Endothelial cell of umbilical vein (primary cell): Measurements from ENCODE around the gene LIPE. TPM values are rescaled to one million over a fixed set of nuclear protein-coding genes. Genes with fewer than 3 reads are reported as not detected.

Experiments used
- BruUV-seq: library from RNA; stranded (reverse); fragments of 400-500 nt; replicated peaks from 2 replicates; lab custom pipeline; 2021; lab: Mats Ljungman, UMichigan
- CTCF ChIA-PET: fragments of 300-600, 350-600 bp; sonication (Branson Sonifier 250); formaldehyde crosslinking; loops from one replicate; lab custom pipeline; 2021; ENCODE audit warnings: antibody characterized with exemption, inconsistent platforms; lab: Charles Lee
- POLR2A ChIA-PET: fragments of 300-600, 350-600 bp; sonication (Branson Sonifier 250); formaldehyde crosslinking; loops from one replicate; lab custom pipeline; 2021; ENCODE audit warnings: antibody characterized with exemption, inconsistent platforms; lab: Charles Lee
- DNase-seq: peaks from one replicate; pipeline ENCODE4 v3.0.0-alpha.2; 2011; ENCODE audit warnings: low read depth, low spot score
- FAIRE-seq: peaks from 2 replicates; lab custom pipeline; 2011; peaks lifted over from hg19 to GRCh38; lab: Jason Lieb, UNC
- H2AFZ ChIP-seq: 2 replicates; pipeline ENCODE4 v1.6.0; 2012; ENCODE audit warnings: low read depth, low read length, control low read depth, inconsistent platforms
- H3K27ac ChIP-seq: 2 replicates; pipeline ENCODE4 v1.5.1; 2011; ENCODE audit warnings: low read depth, mild to moderate bottlenecking, control low read depth, low read length, moderate library complexity; ENCODE audit not compliant: insufficient read depth
- H3K27me3 ChIP-seq, 2 experiments: 2 replicates each; pipeline versions ENCODE4 v1.6.0 to v1.6.1; 2011; ENCODE audit warnings: low read length in 2 of 2, mixed read lengths in 1 of 2; ENCODE audit not compliant: control insufficient read depth in 2 of 2, insufficient read depth in 2 of 2
- H3K36me3 ChIP-seq, 2 experiments: 2 replicates in 1 of 2; 3 replicates in 1 of 2; pipeline ENCODE4 v1.5.1; 2011; ENCODE audit warnings: low read length in 2 of 2, mild to moderate bottlenecking in 1 of 2, moderate library complexity in 1 of 2; ENCODE audit not compliant: control insufficient read depth in 2 of 2, insufficient read depth in 2 of 2; ENCODE audit errors: extremely low read depth in 1 of 2
- H3K4me1 ChIP-seq: 3 replicates; pipeline ENCODE4 v1.5.1; 2011; ENCODE audit warnings: mild to moderate bottlenecking, low read length; ENCODE audit not compliant: control insufficient read depth, insufficient read depth; ENCODE audit errors: extremely low read depth
- H3K4me2 ChIP-seq: 2 replicates; pipeline ENCODE4 v1.6.1; 2011; ENCODE audit warnings: low read length, control low read depth, mixed read lengths; ENCODE audit not compliant: insufficient read depth
- H3K4me3 ChIP-seq, 3 experiments: fragments of 200-600 bp in 1 of 3; sonication (generic), shearing (Covaris generic) in 1 of 3; replicated peaks in 1 of 3; 2 replicates each; pipeline ENCODE4 v1.5.1; 2011 to 2016; ENCODE audit warnings: control low read depth in 3 of 3, low read length in 3 of 3, mild to moderate bottlenecking in 2 of 3, inconsistent platforms in 1 of 3, low read depth in 1 of 3, moderate library complexity in 1 of 3; ENCODE audit not compliant: insufficient read depth in 1 of 3
- H3K79me2 ChIP-seq: 2 replicates; pipeline ENCODE4 v1.6.0; 2012; ENCODE audit warnings: low read length, inconsistent platforms; ENCODE audit not compliant: control insufficient read depth, insufficient read depth
- H3K9ac ChIP-seq: replicated peaks from 2 replicates; pipeline ENCODE3; 2011; ENCODE audit warnings: low read length, control low read depth; ENCODE audit not compliant: insufficient read depth; ENCODE audit errors: extremely low read depth
- H3K9me1 ChIP-seq: replicated peaks from 3 replicates; pipeline ENCODE4 v1.6.0; 2011; ENCODE audit warnings: mild to moderate bottlenecking, low read length; ENCODE audit not compliant: control insufficient read depth, insufficient read depth; ENCODE audit errors: extremely low read depth
- H3K9me3 ChIP-seq: replicated peaks from 2 replicates; pipeline ENCODE4 v1.5.1; 2012; ENCODE audit warnings: low read length, inconsistent platforms; ENCODE audit not compliant: control insufficient read depth, insufficient read depth
- H4K20me1 ChIP-seq: replicated peaks from 2 replicates; pipeline ENCODE3; 2011; ENCODE audit warnings: mild to moderate bottlenecking, low read length; ENCODE audit not compliant: control insufficient read depth, insufficient read depth; ENCODE audit errors: extremely low read depth
- CTCF ChIP-seq, 2 donors: IDR thresholded peaks; 1 replicate in 1 of 2; 2 replicates in 1 of 2; pipeline ENCODE4 v1.5.1; 2011; ENCODE audit warnings: low read length in 2 of 2, mild to moderate bottlenecking in 2 of 2, moderate library complexity in 2 of 2, control low read depth in 1 of 2, inconsistent platforms in 1 of 2, low read depth in 1 of 2; ENCODE audit not compliant: insufficient read depth in 1 of 2; ENCODE audit errors: extremely low read depth in 1 of 2
- EZH2 ChIP-seq: IDR thresholded peaks from 2 replicates; pipeline ENCODE4 v1.6.1; 2012; ENCODE audit warnings: borderline replicate concordance, low read depth, mild to moderate bottlenecking, moderate library complexity, low read length, inconsistent platforms; ENCODE audit not compliant: severe bottlenecking
- FOS ChIP-seq: IDR thresholded peaks from 2 replicates; pipeline ENCODE4 v1.6.1; 2011; ENCODE audit warnings: mild to moderate bottlenecking, low read length, moderate library complexity, borderline replicate concordance; ENCODE audit not compliant: insufficient read depth
- GATA2 ChIP-seq: IDR thresholded peaks from 2 replicates; pipeline ENCODE4 v1.7.0; 2011; ENCODE audit warnings: low read depth, mild to moderate bottlenecking, moderate library complexity, mixed read lengths, low read length; ENCODE audit not compliant: insufficient read length, insufficient read depth
- JUN ChIP-seq: IDR thresholded peaks from 2 replicates; pipeline ENCODE4 v1.6.1; 2011; ENCODE audit warnings: borderline replicate concordance, low read depth; ENCODE audit not compliant: insufficient read length, insufficient read depth
- MAX ChIP-seq: IDR thresholded peaks from 2 replicates; pipeline ENCODE4 v1.6.1; 2011; ENCODE audit not compliant: insufficient read depth, insufficient read length
- MYC ChIP-seq: IDR thresholded peaks from one replicate; pipeline ENCODE4 v1.6.1; 2011; ENCODE audit warnings: mild to moderate bottlenecking, low read depth, low read length
- POLR2A ChIP-seq: IDR thresholded peaks from 2 replicates; pipeline ENCODE4 v1.6.1; 2012; ENCODE audit warnings: low read depth, mild to moderate bottlenecking, control low read depth, low read length
- POLR2AphosphoS5 ChIP-seq: IDR thresholded peaks from 2 replicates; pipeline ENCODE4 v1.6.1; 2012; ENCODE audit warnings: low read depth, mild to moderate bottlenecking, control low read depth, low read length, moderate library complexity; ENCODE audit not compliant: insufficient read depth
- dilution Hi-C: fragments of 300-500 bp; cut with MboI; formaldehyde crosslinking; loops from one replicate; pipeline ENCODE4 v1.15.0; 2019; ENCODE audit warnings: low sequenced_read_pairs; ENCODE audit not compliant: extremely low pct_ligation_motif_present
- intact Hi-C: fragments of 100-400 bp; cut with micrococcal nuclease; formaldehyde crosslinking; loops from one replicate; pipeline ENCODE4 v1.10.0; 2022
- polyA plus RNA-seq, 4 experiments: library from polyadenylated mRNA; depleted of rRNA in 3 of 4; stranded (reverse) in 3 of 4; unstranded in 1 of 4; fragments of >200 nt; gene quantifications; 2 replicates each; pipeline versions ENCODE4 v1.2.1 to v1.2.3, GENCODE V29; 2011 to 2012; ENCODE audit warnings: missing spikeins in 1 of 4
- total RNA-seq: library from RNA; stranded (reverse); gene quantifications from 2 replicates; pipeline ENCODE4 v1.2.3, GENCODE V29; 2021

Gene LIPE
- total and polyA plus RNA-seq, 2 donors (not counting 3 experiments of a cell fraction or from before 2014, with no cell fraction given) = 3.8 to 13.5 TPM

- H4K20me1 ChIP-seq = no peaks in the 10 kb centered on the region
- no peak overlapping the region for H3K27ac ChIP-seq
- DNase-seq (no peak), FAIRE-seq (no peak)
- H3K9ac ChIP-seq = no peak overlapping the region
- no TSS peak for BruUV-seq
- no peak overlapping the region for H3K4me3 ChIP-seq
- TF ChIP-seq CTCF (IDR thresholded peaks at IDR 0.05; ENCODE audit: extremely low read depth in 1 of 2, insufficient read depth in 1 of 2, low read depth in 1 of 2, low read length in 2 of 2) (no peak), MAX (no peak), FOS (no peak), POLR2AphosphoS5 (no peak), MYC (no peak), POLR2A (no peak), JUN (no peak), GATA2 (no peak), EZH2 (no peak)
- H3K27me3 ChIP-seq = no peaks in the 10 kb centered on the region
- peaks cover 10% of the 10 kb centered on the region for H3K4me1 ChIP-seq
- dilution Hi-C loops = no loop called here
- intact Hi-C loops = no loop called here
- no peaks in the 10 kb centered on the region for H3K9me1 ChIP-seq
- POLR2A ChIA-PET = no interaction called here
- no peaks in the 10 kb centered on the region for H3K36me3 ChIP-seq
- H3K79me2 ChIP-seq = no peaks in the 10 kb centered on the region
- H3K9me3 ChIP-seq = no peaks in the 10 kb centered on the region
- CTCF ChIA-PET = interaction anchor here (2.2 to 2.9 kb wide), 2 partner anchors 8 to 9 kb away, joined by 7 to 15 read pairs; no protein-coding TSS in a partner anchor
- H3K4me2 ChIP-seq = no peak overlapping the region
- H2AFZ ChIP-seq = no peak overlapping the region
These were observed 4.3 kb upstream of the LIPE start for GRCh38 chr19:42431486-42431885.
